MM.1S (cell line): ENCODE data around the gene TSPAN32.

Experiments
- CTCF ChIP-seq: fragments of 300-600 bp; sonication (generic); IDR thresholded peaks from 2 replicates; pipeline ENCODE4 v1.5.1; 2016; ENCODE audit warnings: antibody characterized with exemption, low read length, mixed read lengths
- EZH2 ChIP-seq: fragments of 300-600 bp; sonication (generic); optimal IDR thresholded peaks from 2 replicates; pipeline ENCODE3; 2017; ENCODE audit warnings: low read depth, mild to moderate bottlenecking, antibody characterized with exemption, low read length, mixed read lengths

GRCh38 chr11:2275334-2276279, 26.2 kb upstream of the TSPAN32 start:
- TF ChIP-seq CTCF, result no peak
- TF ChIP-seq EZH2, result no peak
